HG03064 (cell line): ENCODE results near the gene NEDD4L.
A peak's percentile ranks its signal among the peaks of the same experiment; 100 is the strongest.
"Not testable (repeated sequence)": the region's sequence is repeated elsewhere in the genome, so short reads cannot be mapped to it uniquely, and the experiment has no call there.

ENCODE experiments used
- ATAC-seq: cut with Tn5 transposase; IDR thresholded peaks from one replicate; pipeline ENCODE4 v1.9.1; 2021; ENCODE audit warnings: low read depth; ENCODE audit not compliant: unreplicated experiment

Gene NEDD4L

GRCh38 chr18:58026395-58026794, 17.6 kb upstream of the NEDD4L start:
- no peak for ATAC-seq

DNA sequence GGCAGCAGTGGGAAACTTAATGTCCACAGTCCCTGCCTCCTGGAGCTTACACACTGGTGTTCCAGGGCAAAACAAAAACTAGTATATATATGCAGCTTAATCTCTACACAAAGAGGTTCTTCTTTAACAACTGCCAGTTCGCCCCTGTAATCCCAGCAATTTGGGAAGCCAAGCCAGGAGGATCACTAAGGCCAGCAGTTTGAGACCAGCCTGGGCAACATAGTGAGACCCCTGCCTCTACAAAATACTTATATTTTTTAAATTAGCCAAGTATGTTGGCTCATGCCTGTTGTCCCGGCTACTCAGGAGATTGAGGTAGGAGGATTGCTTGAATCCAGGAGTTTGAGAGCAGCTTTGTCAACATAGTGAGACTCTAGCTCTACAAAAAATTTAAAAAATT, 17.2 kb upstream of the NEDD4L start:
- no peak for ATAC-seq

DNA sequence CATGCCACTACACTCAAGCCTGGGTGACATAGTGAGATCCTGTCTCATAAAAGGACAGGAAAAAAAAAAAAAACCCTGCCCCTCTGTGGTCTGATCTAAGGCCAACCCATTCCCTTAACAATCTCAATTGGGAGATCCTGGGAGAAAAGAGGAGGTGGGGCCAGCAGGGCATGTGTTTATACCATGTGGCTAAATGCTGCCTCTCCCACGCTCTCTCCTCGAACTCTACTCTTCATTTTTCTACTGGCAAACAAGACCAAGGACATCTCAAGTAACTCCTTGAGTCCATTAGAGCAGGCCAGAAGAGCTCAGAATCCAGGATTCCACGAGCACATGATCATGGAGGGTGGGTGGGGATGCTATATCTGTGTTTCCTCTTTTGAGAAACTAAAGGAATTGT, 16.7 kb upstream of the NEDD4L start:
- ATAC-seq, result no peak

GRCh38 chr18:58028109-58028784, 15.8 kb upstream of the NEDD4L start:
- ATAC-seq, result no peak

DNA sequence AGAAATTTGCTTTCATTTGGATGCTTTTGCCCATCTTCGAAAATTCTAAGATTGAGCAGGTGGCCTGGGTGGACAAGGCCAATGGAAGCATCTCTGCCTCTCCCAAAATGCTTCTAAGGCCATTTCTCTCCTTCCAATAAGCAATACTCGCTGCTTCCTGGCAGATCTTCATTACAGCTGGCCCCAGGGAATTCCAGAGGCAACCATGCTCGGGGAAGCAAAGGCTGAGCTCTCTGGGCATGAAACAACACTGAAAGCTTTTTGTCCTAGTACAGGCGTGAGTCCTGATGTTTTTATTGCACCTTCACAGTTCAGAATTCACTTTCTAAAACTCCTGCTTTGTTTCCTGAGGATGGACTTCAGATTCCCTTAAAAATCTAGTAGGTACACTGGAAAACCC, 11.8 kb upstream of the NEDD4L start:
- ATAC-seq, result no peak

- ATAC-seq, result no peak
Measured at GRCh38 chr18:58033216-58033615, 10.8 kb upstream of the NEDD4L start.

GRCh38 chr18:58034370-58034769, 9.7 kb upstream of the NEDD4L start:
- ATAC-seq, result no peak

- ATAC-seq, result no peak
Measured at GRCh38 chr18:58037163-58037562, 6.9 kb upstream of the NEDD4L start.

DNA sequence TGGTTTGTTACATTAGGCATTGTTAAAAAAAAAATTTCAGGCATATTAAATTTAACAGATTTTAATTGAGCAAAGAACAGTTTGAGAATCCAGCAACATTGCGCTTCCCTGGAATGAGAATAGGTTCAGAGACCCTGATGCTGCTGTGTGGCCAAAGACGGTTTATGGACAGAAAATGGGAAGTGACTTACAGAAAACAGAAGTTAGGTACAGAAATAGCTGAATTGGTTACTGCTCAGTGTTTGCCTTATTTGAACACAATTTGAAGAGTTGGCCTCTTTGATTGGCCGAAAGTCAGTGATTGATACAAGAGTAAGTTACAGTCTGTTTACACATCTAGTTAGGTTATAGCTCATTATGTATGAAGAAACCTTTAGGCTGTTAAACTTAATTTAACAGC, 6.0 kb upstream of the NEDD4L start:
- ATAC-seq, result no peak

DNA sequence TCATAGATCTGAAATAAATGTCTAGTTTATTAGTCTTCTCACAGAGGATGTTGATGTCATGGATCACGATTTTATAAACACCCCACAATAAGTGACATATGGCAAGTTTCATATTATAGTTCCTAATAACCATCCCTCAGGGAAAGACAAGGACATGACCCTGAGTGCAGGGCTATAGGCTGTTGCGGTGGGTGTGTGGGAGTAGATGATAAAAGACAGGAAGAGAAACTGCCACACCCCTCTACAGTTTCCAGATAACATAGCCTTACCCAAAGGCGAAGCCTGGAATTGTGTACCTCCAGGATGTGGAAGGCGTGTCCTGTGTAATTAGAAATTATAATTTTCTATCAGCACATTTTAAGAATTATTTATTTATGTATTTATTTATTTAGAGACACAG, 2.4 kb upstream of the NEDD4L start:
- ATAC-seq, result no peak

- ATAC-seq, result no peak
Measured at GRCh38 chr18:58042826-58043490, 1.1 kb upstream of the NEDD4L start.

DNA sequence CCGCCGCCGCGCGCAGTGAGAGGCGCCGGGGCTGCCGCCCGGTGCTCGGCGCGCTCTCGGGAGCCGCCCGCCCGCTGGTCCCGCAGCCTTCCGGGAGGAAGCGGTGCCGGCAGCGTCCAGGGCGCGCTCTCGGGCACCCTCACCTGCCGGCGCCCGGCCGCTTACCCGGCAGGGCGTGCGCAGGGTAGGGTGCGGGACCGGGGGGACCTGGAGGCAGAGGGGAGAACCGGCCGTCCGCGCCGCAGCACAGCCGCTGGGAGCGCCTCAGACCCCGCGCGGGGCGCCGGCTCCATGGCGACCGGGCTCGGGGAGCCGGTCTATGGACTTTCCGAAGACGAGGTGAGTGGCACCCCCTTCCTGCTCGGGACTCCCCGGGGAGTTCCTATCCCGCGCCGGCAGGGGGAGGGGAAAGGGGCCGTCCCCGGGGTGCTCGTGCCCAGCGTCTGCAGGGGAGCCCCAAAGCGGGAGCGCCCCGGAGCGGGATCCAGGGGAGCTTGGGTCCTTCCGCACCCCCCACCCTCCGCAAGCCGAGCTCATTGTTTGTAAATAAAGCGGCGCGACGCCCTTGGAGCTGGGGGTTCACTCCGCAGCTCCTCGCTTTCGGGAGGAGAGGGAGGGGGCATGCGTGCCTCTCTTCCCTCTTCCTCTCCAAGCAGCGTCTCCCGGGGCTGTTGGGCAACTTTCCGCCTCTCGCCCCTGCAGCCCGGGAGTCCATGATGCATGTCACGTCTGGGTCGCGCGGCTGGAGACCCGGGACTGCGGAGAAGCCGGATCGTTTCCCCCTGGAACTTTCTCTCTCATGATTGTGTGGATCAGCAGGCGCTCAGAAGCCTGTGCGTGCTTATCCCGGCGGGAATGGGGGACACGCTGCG, 580 bp downstream of the NEDD4L start:
- peak; percentile 38 for ATAC-seq

- ATAC-seq, result no peak
Measured at GRCh38 chr18:58045242-58046092, 1.4 kb downstream of the NEDD4L start.

DNA sequence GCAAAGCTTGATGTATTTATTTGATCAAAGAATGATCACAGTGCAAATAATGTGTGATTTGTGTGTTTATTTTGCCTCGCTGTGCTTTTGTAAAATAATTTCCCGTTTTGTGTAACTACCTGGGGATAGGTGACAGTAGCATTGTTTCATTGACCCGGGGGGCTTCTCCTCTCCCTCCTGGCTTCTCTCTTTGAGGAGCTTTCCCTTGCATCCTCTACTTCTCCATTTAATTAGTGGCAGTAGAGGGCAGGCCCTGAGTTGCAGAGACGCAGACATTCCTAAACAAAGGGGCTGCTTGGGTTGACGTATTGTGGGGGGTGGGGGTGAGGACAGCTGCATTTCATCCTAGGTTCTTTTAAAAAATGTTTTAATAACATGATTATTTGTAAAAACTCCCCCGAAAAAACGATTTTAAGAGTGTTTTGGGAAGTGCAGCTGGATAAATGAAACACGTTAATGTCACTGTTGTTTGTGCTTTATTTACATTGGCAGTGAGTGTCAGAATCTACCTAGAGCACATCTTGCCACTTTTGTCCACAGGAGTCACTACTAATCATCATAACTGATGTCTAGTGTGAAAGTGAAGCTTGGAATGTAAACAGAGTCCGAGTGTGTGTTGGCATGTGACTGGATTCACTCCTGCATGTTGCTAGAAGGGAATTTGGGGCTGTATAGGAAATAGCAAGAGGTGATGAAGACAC, 2.2 kb downstream of the NEDD4L start:
- no peak for ATAC-seq

- no peak for ATAC-seq
Measured at GRCh38 chr18:58046794-58047555, 2.9 kb downstream of the NEDD4L start.

DNA sequence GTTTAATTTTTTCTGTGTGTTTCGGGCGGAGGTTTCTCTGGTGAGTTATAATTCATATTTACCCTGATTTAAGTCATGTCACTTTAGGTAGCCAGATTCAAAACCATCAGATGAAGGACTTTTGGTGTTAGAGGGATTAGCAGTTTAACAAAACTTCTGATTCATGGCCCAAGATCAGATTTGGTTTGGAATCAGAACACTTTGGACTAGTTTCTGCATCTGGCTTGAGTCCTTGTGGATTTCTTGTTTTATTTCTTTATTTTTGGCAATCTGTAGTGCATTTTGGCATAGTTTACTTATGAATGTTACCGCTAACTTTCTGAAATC, 3.5 kb downstream of the NEDD4L start:
- ATAC-seq, result no peak

DNA sequence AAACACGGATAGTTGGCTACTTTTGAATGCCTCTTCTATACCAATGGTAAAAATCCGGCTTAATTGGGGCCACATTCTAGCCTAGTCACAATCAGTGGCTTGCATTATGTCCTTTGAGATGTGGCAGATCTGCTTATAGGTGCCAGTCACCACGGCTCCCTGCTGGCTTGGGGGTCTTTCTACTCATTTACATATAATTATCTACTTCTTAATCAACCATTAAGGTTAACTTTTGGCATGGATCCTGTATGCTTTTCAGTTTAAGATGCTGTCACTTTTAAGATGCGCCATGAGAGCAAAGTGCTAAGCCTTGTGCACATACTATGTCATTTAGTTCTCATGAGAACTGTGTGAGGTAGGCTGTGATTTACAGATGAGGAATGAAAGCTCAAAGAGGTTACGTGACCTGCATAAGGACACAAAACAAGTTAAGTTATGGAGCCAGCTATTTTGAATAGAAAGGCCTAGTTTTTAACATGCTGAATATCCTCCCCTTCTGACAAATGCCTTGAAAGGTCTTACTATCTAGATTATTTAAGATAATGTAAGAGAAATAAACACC, 4.1 kb downstream of the NEDD4L start:
- no peak for ATAC-seq

GRCh38 chr18:58049000-58049688, 5.1 kb downstream of the NEDD4L start:
- no peak for ATAC-seq

GRCh38 chr18:58050963-58051362, 6.9 kb downstream of the NEDD4L start:
- ATAC-seq, result not testable (repeated sequence)
